Right lobe of liver (tissue), 4 donors: Measurements from ENCODE around the gene CLRN2.

Experiments used
- POLR2A ChIP-seq: fragments of 450-650 bp; IDR thresholded peaks from one replicate; pipeline ENCODE4 v1.6.1; 2017; ENCODE audit warnings: antibody characterized with exemption, mild to moderate bottlenecking
- TF ChIP-seq, protein P1 (sequence below), 4 donors: fragments of 200-600 bp in 3 of 4; fragments of 450-650 bp in 1 of 4; IDR thresholded peaks; one replicate each; pipeline versions ENCODE4 v1.5.1 to v1.8.0; 2016 to 2022; ENCODE audit warnings: antibody characterized with exemption in 4 of 4, mild to moderate bottlenecking in 2 of 4
- donor health status: DM: no; HTN: no; CAD: no.
- donor health status: DM: no; HTN: no; CAD: no.
- donor health status: DM: no; HTN: yes; CAD: no.

DNA sequence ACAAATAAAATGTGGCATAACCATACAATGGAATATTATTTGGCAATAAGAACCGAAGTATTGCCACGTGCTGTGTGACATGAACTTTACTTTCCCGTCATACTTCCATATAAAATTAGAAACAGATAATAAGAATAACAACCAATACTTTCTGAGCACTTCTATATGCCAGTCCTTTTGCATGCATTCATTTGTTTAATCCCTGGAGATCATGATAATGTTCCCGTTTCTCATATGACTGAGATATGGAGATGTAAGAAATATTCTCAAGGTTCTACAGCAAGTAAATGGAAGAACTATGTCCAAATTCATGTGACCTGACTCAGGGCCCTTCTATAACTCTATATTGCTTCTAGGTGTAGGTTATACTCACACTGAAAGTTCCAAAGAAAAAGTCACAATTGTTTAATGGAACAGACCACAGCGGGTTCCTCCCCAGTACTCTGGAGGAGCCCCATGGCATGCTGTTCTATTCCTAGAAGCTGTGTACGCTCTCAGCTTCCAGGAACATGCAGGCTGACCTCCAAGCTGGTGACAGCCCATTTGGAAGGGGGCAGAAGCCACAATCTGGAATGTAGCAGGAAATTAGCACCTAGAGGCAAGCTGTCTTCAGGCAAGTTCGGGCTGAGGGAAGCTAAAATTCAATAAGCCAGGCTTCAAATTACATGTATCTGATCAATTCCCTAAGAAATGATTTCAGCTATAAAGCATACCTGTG lies 34.6 kb upstream of the CLRN2 start:
- TF ChIP-seq, protein P1, sequence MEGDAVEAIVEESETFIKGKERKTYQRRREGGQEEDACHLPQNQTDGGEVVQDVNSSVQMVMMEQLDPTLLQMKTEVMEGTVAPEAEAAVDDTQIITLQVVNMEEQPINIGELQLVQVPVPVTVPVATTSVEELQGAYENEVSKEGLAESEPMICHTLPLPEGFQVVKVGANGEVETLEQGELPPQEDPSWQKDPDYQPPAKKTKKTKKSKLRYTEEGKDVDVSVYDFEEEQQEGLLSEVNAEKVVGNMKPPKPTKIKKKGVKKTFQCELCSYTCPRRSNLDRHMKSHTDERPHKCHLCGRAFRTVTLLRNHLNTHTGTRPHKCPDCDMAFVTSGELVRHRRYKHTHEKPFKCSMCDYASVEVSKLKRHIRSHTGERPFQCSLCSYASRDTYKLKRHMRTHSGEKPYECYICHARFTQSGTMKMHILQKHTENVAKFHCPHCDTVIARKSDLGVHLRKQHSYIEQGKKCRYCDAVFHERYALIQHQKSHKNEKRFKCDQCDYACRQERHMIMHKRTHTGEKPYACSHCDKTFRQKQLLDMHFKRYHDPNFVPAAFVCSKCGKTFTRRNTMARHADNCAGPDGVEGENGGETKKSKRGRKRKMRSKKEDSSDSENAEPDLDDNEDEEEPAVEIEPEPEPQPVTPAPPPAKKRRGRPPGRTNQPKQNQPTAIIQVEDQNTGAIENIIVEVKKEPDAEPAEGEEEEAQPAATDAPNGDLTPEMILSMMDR (IDR thresholded peaks at IDR 0.05), result no peak
- no peak for TF ChIP-seq POLR2A
